GM21529 (cell line): ENCODE data around the gene ARHGAP26.
"Not testable (repeated sequence)": the region's sequence is repeated elsewhere in the genome, so short reads cannot be mapped to it uniquely, and the experiment has no call there.

Experiments used
- ATAC-seq: cut with Tn5 transposase; IDR thresholded peaks from one replicate; pipeline ENCODE4 v1.9.1; 2021; ENCODE audit not compliant: unreplicated experiment

ARHGAP26 gene

DNA sequence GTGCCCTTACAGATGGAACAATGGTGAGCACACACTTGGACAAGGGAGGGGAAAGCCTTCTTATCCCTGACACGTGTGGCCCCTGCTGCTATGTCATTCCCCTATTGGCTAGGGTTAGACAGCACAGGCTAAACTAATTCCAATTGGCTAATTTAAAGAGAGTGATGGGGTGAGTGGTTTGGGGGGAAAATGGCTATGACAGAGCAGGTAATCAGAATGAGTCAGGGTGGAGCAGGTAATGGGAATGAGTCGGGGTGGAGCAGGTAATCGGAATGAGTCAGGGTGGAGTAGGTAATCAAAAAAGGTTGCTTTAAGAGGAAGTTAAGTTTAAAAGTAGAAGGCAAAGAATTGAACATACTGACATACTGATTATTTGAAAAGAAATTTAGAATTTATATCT, 324.4 kb downstream of the ARHGAP26 start:
- not testable (repeated sequence) for ATAC-seq

DNA sequence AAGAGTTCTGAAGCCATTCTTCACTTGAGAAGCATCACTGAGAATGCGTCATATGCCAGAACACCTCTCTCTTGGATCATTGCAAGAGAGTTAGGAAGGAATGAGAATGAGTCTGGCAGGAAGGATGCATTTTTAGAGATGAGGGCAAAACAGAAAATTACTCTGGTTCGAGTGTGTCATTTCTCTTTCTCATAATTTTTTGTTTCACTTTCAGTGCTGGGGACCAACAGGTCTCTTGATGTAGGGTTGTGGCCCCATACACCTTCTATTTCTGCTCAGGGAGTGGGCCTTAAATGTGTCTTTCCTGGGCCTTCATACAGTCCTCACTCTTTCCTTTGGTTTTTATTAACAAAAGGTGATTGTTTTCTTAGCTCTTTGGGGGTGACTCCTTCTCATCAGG, 330.9 kb downstream of the ARHGAP26 start:
- peak; percentile 93 for ATAC-seq

DNA sequence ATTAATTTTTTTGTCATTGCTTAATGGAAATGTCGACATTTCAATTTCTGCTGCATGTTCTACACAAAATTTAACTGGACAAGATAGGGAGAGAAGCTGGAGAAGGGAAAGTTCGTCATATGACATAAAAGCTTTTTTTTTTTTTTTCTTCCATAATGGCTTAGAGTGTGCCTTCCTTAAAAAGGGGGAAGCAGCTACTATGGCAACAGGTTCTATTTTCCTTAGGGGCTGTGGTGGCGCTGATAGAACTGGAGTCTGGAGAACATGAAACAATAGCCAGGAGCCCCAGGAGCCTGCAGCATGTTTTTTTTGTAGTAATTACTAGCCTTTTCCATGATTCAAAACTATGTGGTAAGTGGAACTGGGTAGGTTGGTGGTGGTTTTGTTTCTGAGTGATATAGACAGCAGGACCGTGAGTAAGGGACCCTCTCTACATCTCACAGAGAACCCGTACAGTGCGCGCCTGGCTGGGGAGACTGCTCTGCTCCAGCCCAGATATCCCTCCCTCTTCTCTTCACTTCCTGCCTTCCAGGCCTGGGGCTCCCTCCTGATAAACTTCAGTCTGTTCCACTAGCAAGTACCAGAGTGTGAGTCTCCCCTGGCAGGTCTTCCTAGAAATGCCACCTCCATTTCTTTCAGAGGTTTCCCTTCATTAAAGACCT, 331.7 kb downstream of the ARHGAP26 start:
- no peak for ATAC-seq

DNA sequence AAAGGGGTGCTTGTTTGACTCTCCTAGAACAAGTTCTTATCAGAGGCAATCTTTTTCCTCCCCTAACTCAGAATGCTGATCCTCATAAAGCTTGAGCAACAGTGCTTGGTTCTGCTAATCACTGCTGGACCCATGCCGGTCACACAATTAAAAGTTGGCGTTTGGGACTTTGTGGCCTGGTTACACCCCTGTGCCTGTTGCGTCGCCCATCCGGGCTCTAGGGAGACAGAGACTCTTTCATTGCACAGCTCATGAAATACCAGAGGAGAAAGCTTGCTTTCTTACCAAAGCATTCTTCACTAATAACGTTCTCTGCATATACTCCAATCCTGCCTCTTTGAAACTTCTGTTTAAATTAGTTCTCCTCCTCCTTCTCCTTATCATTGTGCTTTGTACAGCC, 332.2 kb downstream of the ARHGAP26 start:
- no peak for ATAC-seq

GRCh38 chr5:143105216-143105905, 335.2 kb downstream of the ARHGAP26 start:
- no peak for ATAC-seq

DNA sequence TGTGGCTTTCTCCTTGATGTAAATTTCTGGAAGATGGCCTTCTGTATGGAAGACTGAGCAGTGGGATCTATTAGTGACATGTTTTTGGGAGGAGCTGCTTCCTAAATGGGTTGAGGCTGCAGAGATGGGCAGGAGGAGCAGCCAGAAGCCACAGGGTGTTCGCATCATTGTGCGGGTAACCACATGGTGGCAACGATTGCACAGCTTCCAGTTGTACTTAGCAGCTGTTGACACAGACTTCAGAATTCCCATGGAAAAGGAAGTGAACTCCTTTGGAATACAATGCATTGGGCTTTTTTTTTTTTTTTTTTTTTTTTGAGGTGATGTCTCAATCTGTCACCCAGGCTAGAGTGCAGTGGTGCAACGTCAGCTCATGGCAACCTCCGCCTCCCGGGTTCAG, 336.0 kb downstream of the ARHGAP26 start:
- no peak for ATAC-seq

DNA sequence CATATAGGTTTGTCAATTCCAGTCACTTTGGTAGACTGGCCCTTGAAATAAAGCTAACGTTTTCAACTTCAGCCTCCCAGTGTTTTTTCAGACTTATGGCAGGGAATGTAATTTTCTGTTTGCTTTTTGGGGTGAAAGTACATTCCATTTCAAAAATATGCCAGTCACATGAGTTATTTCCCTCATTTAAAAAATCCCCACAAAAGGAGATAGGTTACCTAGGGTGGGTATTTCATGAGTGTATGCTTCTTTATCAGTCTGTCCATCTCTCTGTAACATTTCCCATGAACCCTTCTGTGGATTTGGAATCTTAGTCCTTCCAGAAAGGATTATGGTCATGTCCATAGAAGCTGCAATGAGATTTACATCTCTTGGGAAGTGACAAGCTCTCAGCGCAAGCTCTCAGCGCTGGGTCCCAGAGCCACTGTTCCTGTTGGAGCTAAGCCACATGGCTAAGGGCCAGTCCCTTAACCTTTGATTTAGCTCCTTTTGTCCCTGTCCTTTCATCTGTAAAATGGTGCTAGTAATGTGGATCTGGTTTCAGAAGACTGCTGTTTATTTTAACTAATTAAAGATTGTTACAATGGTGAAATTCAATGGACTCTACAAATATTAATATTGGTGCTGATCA, 338.4 kb downstream of the ARHGAP26 start:
- ATAC-seq, result no peak

DNA sequence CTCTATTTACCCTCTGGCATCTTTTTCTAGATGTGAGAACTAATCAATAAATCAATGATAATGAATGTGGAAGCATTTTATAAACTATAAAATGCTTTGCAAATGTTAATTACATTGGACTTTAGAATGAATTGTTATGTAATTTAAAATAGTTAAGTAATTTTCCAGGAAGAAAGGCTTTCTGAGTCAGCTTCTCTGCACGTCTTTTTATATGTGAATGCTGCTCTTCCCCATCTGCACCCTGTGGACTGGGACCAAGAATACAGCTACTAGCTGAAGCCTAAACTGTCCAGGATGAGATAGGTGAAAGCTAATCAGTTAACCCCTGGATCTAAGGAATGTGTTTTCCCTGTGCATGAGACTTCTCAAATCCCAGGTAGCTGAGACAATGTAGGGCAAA, 340.4 kb downstream of the ARHGAP26 start:
- no peak for ATAC-seq

- ATAC-seq, result no peak
These were observed 341.6 kb downstream of the ARHGAP26 start for GRCh38 chr5:143111799-143112198.

DNA sequence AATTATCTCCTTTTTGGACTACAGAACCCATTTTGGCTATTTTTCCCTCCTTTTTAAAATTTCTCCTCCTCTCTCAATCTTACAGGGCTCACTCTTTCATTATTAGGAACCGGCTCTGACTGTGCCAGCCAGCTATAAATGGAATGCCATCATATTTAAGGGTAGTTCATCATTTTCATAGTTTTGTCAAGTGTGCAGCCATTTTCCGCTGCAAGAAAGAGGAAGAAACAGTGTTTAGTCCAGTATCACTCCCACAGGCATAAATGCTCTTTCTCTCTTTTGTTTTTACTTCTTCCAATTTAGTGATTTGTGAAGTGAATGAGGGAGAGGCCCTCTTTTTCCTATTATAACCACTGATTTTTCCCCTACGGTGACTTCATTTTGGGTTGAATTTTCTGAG, 343.3 kb downstream of the ARHGAP26 start:
- ATAC-seq, result no peak

DNA sequence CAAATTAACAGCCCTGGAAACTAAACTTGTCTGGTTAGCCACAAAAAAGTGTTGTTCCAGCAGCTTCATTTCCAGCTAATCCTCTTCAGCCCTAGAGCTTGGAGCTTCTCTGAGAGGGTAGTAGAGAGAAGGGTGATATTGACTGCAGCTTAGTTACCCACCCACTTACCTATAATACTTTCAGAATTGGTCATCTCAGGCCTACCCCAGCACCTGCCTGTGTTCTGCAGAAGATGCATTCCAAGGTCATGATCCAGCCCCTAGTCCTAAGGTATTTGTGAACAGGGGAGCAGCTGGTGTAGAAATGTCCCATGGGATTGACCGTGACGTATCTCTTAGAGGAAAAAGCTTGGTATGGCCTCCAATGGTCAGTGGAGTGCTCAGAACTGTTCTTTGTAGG, 344.3 kb downstream of the ARHGAP26 start:
- ATAC-seq, result no peak

DNA sequence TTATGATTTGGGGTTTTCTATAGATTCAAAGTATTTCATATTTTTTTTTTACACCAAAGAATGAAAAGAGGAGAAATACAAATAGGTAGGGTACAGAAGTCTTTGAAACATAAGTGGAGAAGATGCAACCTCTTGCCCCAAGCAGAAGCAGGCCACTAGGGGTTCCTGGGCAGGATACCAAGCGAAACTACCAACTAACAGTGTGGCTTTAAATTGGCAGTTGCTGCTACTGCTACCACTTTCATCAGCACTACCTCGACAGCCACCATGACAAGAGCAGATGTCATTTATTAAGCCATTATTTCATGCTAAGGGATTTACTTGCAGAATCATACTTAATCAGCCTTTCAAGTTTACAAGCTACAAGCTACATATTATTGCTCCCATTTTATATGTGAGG, 345.2 kb downstream of the ARHGAP26 start:
- ATAC-seq, result no peak

DNA sequence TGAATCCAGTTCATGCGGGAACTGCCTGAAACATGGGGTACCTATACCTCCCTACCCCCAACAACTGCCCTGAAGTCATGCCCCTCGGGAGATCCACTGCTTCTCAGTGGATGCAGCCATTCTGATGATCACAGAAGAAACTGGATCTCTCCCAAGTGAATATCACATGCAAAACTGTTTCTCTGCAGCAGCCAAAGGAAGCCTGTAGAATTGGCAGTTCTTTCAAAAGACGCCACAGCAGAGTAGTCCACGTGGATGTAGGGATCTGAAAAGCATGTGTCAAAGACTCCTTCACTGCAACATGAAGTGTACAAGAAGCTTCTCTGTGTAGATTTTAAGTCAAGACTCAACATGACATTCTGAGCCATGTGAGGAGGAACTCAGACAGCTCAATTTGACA, 346.6 kb downstream of the ARHGAP26 start:
- ATAC-seq, result no peak

GRCh38 chr5:143117821-143118220, 347.6 kb downstream of the ARHGAP26 start:
- ATAC-seq, result no peak

DNA sequence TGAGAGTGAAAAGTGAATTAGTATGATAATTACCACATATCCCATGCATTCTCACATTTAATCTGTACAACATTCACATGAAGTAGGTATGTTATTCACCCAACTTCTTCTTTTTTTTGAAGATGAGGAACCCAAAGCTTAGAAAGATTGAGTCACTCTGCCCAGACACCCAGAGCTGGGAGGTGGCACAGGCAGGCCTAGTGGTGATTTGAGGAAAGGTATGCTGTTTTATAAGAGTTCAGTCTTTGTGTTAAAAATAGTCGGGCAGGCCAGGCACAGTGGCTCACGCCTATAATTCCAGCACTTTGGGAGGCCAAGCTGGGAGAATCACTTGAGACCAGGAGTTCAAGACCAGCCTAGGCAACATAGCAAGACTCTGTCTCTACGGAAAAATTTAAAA, 348.0 kb downstream of the ARHGAP26 start:
- no peak for ATAC-seq

DNA sequence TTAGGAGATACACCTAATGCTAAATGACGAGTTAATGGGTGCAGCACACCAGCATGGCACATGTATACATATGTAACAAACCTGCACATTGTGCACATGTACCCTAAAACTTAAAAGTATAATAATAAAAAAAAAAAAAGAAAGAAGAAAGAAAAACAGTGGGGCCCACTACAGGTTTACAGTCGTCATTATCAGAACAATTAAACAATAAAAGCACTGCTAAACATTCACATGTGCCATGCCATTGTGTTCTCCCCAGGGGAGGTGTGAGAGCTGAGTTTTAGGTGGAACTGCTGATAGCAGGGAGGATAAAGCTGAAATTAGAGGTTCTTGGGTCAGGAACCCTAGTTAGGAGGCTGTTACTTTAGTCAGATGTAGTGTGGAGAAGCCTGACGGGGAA, 348.6 kb downstream of the ARHGAP26 start:
- peak; percentile 1 for ATAC-seq

GRCh38 chr5:143119291-143119769, 349.2 kb downstream of the ARHGAP26 start:
- ATAC-seq, result peak; percentile 72

DNA sequence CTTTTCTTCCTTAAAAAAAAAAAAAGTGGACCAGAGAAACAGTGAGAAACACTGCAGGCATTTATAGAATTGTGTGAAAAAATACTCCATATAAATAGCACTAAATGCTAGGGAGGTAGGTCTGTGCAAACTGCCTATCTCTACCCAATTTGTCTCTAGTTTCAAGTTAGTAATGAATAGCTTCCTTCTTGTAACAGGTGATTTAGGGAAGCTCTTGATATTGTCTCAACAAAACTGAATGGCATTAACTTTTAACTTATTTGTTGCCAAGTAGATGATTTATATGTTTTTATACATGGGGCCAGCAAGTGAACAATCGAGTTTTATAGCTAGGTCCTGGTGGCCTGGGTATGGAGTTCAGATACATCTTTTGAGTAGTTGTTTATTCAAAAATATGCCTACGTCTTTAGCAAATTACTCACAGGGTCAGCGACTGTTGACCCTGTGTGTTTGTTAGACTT, 349.7 kb downstream of the ARHGAP26 start:
- peak; percentile 36 for ATAC-seq

DNA sequence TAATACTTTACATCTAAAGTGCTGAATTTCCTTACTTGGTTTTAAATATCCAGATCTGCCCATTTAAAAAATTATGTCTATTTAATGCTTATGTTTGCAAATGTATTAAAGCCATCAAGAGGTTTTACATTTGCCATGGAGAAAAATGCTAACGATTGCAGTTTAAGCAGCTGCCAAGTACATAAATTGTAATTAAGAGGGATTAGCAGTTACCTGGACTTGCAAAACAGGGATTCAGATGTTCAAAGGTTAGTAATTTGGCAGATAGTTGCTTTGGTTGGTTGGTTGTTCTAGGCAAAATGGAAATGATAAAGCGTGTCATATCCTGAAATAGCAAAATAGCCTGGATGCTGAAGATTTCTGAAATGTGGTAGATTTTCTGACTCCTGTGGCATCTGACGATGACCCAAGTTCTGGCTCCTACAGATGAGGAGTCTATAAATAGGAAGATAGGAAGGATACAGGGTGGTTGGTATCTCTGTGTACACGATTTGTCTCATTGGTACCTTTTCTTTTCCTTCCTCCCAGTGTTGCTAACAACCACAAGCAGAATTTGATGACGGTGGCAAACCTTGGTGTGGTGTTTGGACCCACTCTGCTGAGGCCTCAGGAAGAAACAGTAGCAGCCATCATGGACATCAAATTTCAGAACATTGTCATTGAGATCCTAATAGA, 350.4 kb downstream of the ARHGAP26 start:
- ATAC-seq, result no peak

DNA sequence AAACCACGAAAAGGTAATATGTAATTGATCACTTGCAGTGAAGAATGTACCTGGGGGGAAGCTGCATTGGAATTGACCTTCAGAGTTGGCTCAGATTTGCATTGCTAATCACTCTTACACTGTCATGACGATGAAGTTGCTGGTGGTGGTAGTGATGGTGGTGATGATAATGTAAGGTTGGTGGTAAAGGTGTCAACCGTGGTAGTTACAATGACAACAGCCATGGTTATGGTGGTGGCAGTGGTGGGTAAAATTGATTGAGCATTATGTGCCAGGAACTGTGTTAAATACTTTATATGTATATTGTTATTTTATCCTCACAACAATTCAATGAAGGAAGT, 350.9 kb downstream of the ARHGAP26 start:
- no peak for ATAC-seq

DNA sequence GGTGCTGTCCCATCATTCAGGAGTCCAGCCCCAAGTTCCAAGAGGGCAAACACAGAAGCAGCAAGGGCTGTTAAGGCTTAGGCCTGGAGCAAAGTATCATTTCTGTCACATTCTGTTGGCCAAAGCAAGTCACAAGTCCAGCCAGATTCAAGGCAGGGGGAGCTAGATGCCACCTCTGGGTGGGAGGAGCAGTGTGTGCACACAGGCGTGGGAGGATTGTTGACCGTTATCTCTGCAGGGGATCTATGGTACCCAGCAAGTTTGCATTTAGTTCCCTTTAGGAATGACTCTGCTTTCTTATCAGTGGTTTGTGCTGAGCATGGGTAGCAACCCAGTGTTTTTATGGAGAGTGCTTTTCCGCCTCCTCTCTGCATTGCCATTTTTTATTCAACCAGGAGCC, 354.4 kb downstream of the ARHGAP26 start:
- ATAC-seq, result peak; percentile 43
